Measurements from ENCODE around the gene FBXO3. TPM values are rescaled to one million over a fixed set of nuclear protein-coding genes. Genes with fewer than 3 reads are reported as not detected.

The FBXO3 gene
- total RNA-seq, 2 experiments from 2014 or later: 12.1 to 21.3 TPM

- H3K79me2 ChIP-seq (ENCODE audit: insufficient read depth, low read depth, low read length): no peaks in the 10 kb centered on the region
- ChIA-PET CTCF (ENCODE audit: unreplicated experiment) (no interaction called here), POLR2A (interaction anchor here (0.8 kb wide), 1 partner anchor 530 kb away, joined by 3 read pairs; no protein-coding TSS in a partner anchor)
- H2AFZ ChIP-seq (ENCODE audit: low read length): no peak overlapping the region
- H3K9me2 ChIP-seq (ENCODE audit: insufficient read depth, low read length): no peaks in the 10 kb centered on the region
- H3K27ac ChIP-seq (ENCODE audit: low read depth, low read length, poor library complexity, severe bottlenecking): no peak overlapping the region
- no peaks in the 10 kb centered on the region for H3K4me1 ChIP-seq (ENCODE audit: insufficient read depth, low read length, poor library complexity, severe bottlenecking)
- intact Hi-C loops (cut with micrococcal nuclease; ENCODE audit: unreplicated experiment): no loop called here
- no peak for DNase-seq (ENCODE audit: low spot score)
- no peaks in the 10 kb centered on the region for H3K36me3 ChIP-seq (ENCODE audit: insufficient read depth, low read length)
- TF ChIP-seq CTCF (conservative IDR thresholded peaks at IDR 0.05; ENCODE audit: low read length) (no peak), EZH2phosphoT487 (IDR thresholded peaks at IDR 0.05; ENCODE audit: borderline replicate concordance, low read depth, low read length) (no peak)
- no peak overlapping the region for H3K4me3 ChIP-seq (ENCODE audit: low read depth, low read length, poor library complexity, severe bottlenecking)
- no peaks in the 10 kb centered on the region for H4K20me1 ChIP-seq (ENCODE audit: insufficient read depth, low read length)
- no peaks in the 10 kb centered on the region for H3K9me3 ChIP-seq (ENCODE audit: low read length)
- BruUV-seq (replicated peaks): no TSS peak
- H3K4me2 ChIP-seq (ENCODE audit: low read length): no peak overlapping the region
Measured at GRCh38 chr11:33725496-33725895, 48.8 kb downstream of the FBXO3 start.

- no peaks in the 10 kb centered on the region for H3K36me3 ChIP-seq (ENCODE audit: insufficient read depth, low read length)
- H3K9me2 ChIP-seq (ENCODE audit: insufficient read depth, low read length): no peaks in the 10 kb centered on the region
- CTCF ChIA-PET (ENCODE audit: unreplicated experiment): no interaction called here
- H4K20me1 ChIP-seq (ENCODE audit: insufficient read depth, low read length): no peaks in the 10 kb centered on the region
- no peak overlapping the region for H3K4me3 ChIP-seq (ENCODE audit: low read depth, low read length, poor library complexity, severe bottlenecking)
- H3K27ac ChIP-seq (ENCODE audit: low read depth, low read length, poor library complexity, severe bottlenecking): no peak overlapping the region
- H2AFZ ChIP-seq (ENCODE audit: low read length): no peak overlapping the region
- TF ChIP-seq EZH2phosphoT487 (IDR thresholded peaks at IDR 0.05; ENCODE audit: borderline replicate concordance, low read depth, low read length) (no peak), CTCF (conservative IDR thresholded peaks at IDR 0.05; ENCODE audit: low read length) (no peak)
- H3K79me2 ChIP-seq (ENCODE audit: insufficient read depth, low read depth, low read length): no peaks in the 10 kb centered on the region
- POLR2A ChIA-PET: interaction anchor here (0.5 to 1.0 kb wide), 3 partner anchors 33 to 529 kb away, joined by 3 read pairs; no protein-coding TSS in a partner anchor
- BruUV-seq (replicated peaks): no TSS peak
- H3K4me2 ChIP-seq (ENCODE audit: low read length): no peak overlapping the region
- H3K4me1 ChIP-seq (ENCODE audit: insufficient read depth, low read length, poor library complexity, severe bottlenecking): no peaks in the 10 kb centered on the region
- no peaks in the 10 kb centered on the region for H3K9me3 ChIP-seq (ENCODE audit: low read length)
- intact Hi-C loops (cut with micrococcal nuclease; ENCODE audit: unreplicated experiment): no loop called here
- no peak for DNase-seq (ENCODE audit: low spot score)
Measured at GRCh38 chr11:33724644-33725035, 49.7 kb downstream of the FBXO3 start.

GRCh38 chr11:33723238-33723881 is 51.0 kb downstream of the FBXO3 start:
- Histone ChIP-seq H4K20me1 (ENCODE audit: insufficient read depth, low read length) (no peaks in the 10 kb centered on the region), H3K4me3 (ENCODE audit: low read depth, low read length, poor library complexity, severe bottlenecking) (no peak overlapping the region), H3K36me3 (ENCODE audit: insufficient read depth, low read length) (peaks cover 7% of the 10 kb centered on the region; the same call in 1 of the 2 replicates), H3K9me3 (ENCODE audit: low read length) (no peaks in the 10 kb centered on the region), H3K27ac (ENCODE audit: low read depth, low read length, poor library complexity, severe bottlenecking) (no peak overlapping the region), H2AFZ (ENCODE audit: low read length) (no peak overlapping the region), H3K4me1 (ENCODE audit: insufficient read depth, low read length, poor library complexity, severe bottlenecking) (no peaks in the 10 kb centered on the region), H3K79me2 (ENCODE audit: insufficient read depth, low read depth, low read length) (no peaks in the 10 kb centered on the region), H3K9me2 (ENCODE audit: insufficient read depth, low read length) (no peaks in the 10 kb centered on the region), H3K4me2 (ENCODE audit: low read length) (no peak overlapping the region)
- intact Hi-C loops (cut with micrococcal nuclease; ENCODE audit: unreplicated experiment): no loop called here
- no peak for TF ChIP-seq EZH2phosphoT487 (IDR thresholded peaks at IDR 0.05; ENCODE audit: borderline replicate concordance, low read depth, low read length)
- no peak for TF ChIP-seq CTCF (conservative IDR thresholded peaks at IDR 0.05; ENCODE audit: low read length)
- POLR2A ChIA-PET: interaction anchor here (0.7 kb wide), 1 partner anchor 679 kb away, joined by 3 read pairs; no protein-coding TSS in a partner anchor
- DNase-seq (ENCODE audit: low spot score): no peak
- no TSS peak for BruUV-seq (replicated peaks)
- CTCF ChIA-PET (ENCODE audit: unreplicated experiment): no interaction called here

Data from OCI-LY7 (cell line).